ACHN (cell line): Measurements from ENCODE around the gene PDE4C.

Source experiments
- DNase-seq: peaks from one replicate; pipeline ENCODE4 v3.0.0-alpha.2; 2015
- in situ Hi-C: cut with HindIII; loops from 2 replicates; pipeline ENCODE4 v1.10.0; 2017; ENCODE audit warnings: low sequenced_read_pairs, low pct_ligation_motif_present, low pct_unique_long_range_greater_than_20kb

Gene PDE4C

GRCh38 chr19:18205200-18205892, 20.9 kb downstream of the PDE4C start:
- peak; percentile 62 for DNase-seq
- in situ Hi-C loops, result no loop called here

GRCh38 chr19:18204394-18205199, 21.6 kb downstream of the PDE4C start:
- no peak for DNase-seq
- in situ Hi-C loops, result no loop called here

DNA sequence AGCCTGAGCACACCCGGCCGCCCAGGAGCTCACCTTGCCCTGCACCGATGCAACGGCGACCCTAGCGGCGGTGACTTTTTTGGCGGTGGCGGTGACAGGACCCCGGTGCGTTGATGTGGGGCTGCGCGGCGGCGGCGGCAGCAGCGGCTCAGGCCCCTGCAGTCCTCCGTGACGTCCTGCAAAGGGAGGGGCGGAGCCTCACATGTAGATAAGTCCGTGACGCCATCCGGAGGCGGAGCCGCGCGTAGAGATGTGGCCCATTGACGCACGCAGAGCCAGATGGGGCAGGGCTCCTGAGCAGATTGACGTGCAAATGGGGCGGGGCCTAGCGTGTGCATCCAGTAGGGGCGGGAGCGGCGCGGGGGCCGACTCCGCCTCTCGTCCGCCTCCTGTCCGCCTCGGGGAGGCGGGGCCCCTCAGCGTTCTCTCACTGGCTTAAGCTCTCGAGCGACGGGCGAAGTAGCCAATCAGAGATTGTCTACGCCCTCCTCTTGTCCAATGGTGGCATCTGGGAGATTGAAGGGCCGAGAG, 22.3 kb downstream of the PDE4C start, which contains the start of gene RAB3A:
RAB3A (minus strand) TSS at position 180 of the 531 bp plus-strand sequence. CDS start 1,302 bp downstream, outside the sequence.
- in situ Hi-C loops, result no loop called here
- peak; percentile 99 for DNase-seq

GRCh38 chr19:18203408-18203862, 22.8 kb downstream of the PDE4C start:
- DNase-seq, result no peak
- in situ Hi-C loops, result no loop called here

DNA sequence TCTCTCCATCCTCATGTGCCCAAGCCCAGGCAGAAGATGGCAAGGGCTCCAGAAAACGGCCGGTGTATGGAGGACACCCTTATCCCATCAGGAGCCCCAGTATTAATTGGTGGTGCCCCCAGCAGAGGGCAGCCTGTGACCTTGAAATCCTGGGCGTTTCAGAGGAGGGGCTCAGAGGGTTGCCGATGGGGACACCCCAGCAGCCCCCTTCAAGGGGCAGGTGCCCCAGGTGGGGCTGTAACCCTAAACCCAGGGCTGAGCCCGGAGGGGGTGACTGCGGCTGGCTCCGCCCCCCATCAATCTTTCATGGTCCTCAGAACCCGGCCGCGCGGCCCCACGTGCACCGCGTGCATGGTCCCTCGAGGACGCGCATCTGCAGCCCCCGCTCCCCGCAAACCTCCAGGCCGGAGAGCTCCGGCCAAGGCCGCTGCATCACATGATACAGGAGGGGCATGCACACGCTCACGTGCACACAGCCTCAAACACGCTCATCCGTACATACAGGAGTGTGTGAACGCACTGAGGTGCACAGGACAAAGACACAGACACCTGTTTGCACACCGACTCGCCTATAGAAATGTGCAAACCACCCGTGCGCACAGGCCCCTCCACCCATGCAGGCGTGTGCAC, 23.3 kb downstream of the PDE4C start:
- no peak for DNase-seq
- in situ Hi-C loops, result no loop called here

DNA sequence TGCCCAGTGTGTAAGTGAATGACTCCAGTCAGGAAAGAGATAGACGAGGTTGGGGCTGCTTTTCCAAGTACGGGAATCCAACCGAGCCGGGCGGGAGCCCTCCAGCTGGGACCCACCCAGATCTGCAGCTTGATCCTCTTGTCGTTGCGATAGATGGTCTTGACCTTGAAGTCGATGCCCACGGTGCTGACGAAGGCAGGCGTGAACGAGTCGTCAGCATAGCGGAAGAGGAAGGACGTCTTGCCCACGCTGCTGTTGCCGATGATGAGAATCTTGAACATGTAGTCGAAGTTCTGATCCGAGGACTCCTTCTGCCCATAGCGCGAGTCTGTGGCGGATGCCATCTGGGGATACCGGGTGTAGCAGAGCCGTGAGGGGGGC, 23.9 kb downstream of the PDE4C start:
- in situ Hi-C loops, result no loop called here
- DNase-seq, result no peak

GRCh38 chr19:18198374-18198773, 27.9 kb downstream of the PDE4C start:
- in situ Hi-C loops, result no loop called here

GRCh38 chr19:18197941-18198340, 28.3 kb downstream of the PDE4C start:
- in situ Hi-C loops, result no loop called here

More at GRCh38 chr19:18198374-18198773, 27.9 kb downstream of the PDE4C start:
- DNase-seq, result no peak

DNA sequence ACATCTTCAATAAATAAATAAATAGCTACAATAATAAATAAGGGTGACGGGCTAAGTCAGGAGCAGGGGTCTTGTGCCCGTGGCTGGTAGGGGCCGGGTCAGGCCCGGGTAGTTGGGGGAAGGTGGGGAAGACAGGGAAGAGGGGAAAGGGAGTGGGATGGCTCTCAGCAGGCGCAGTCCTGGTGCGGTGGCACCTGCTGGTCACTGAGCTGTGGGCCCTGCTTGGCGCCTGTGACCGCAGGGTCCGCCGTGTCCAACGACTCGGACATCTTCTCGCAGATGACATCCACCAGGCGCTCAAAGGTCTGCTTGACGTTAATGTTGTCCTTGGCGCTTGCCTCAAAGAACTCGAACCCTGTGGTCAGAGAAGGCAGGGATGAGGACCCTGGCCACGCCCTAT, 28.9 kb downstream of the PDE4C start:
- in situ Hi-C loops, result no loop called here
- no peak for DNase-seq

More at GRCh38 chr19:18197941-18198340, 28.3 kb downstream of the PDE4C start:
- no peak for DNase-seq

DNA sequence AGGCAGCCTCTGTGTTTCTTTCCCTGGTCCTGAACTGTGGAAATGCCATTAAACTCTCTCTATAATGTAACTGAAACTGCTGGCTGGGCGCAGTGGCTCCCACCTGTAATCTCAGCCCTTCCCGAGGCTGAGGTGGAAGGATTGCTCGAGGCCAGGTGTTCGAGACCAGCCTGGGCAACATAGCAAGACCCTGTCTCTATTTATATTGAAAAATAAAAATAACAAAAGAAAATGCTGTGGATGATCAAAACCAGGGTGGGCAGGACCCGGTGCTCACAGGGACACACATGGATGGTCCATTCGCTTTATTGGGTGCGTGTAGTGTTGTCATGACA, 29.8 kb downstream of the PDE4C start:
- in situ Hi-C loops, result no loop called here
- DNase-seq, result no peak

DNA sequence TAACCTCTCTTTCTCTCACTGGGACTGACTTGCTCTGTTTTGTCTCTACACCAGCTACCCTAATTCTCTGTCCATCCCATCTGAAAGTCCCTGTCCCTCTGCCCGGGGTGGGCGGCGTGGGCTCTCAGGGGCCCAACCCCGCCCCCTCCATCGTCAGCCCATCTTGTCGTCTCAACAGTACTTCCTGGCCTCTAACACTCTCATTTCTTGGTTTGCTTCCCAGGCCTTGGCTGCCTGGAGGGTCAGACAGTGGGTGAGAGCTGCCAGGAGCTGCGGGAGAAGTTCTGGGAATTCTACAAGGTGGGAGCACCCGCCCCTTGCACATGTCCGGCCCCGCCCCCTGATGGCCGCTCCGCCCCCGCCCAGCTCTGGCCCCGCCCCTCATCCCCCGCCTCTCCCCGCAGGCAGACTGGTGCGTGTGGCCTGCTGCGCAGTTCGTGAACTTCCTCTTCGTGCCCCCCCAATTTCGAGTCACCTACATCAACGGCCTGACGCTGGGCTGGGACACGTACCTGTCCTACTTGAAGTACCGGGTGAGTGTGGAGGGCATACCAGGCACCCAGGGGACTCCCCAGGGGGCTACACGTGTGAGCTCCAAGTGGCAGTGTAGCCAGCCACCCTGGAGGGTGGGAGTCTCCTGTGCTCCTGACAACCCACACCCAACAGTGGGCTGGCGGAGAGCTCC, 31.5 kb downstream of the PDE4C start:
- in situ Hi-C loops, result no loop called here
- no peak for DNase-seq

- DNase-seq, result no peak
- in situ Hi-C loops, result no loop called here
Measured at GRCh38 chr19:18194181-18194530, 32.1 kb downstream of the PDE4C start.

GRCh38 chr19:18193388-18194180, 32.7 kb downstream of the PDE4C start:
- DNase-seq, result no peak
- in situ Hi-C loops, result no loop called here

- DNase-seq, result peak; percentile 99
- in situ Hi-C loops, result no loop called here
Measured at GRCh38 chr19:18192673-18193387, 33.4 kb downstream of the PDE4C start, which contains the start of gene MPV17L2. Gene MPV17L2 (plus strand): TSS chr19:18193218. CDS start chr19:18193282, 64 bp downstream.

DNA sequence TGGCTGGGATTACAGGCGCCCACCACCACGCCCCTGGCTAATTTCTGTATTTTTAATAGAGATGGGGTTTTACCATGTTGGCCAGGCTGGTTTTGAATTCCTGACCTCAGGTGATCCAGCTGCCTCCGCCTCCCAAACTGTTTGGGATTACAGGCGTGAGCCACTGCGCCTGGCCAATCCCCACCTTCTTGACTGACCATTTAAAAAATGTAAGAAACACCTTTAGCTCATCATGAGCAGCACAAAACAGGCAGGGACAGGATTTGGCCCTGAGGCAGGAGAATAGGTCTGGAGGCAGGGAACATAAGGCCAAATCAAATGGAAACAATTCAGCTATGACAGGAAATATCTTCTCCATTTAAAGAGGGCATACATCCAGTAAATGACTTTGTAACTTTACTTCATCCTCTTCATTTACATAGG, 34.6 kb downstream of the PDE4C start:
- in situ Hi-C loops, result no loop called here
- no peak for DNase-seq

GRCh38 chr19:18190278-18190677, 36.0 kb downstream of the PDE4C start:
- in situ Hi-C loops, result no loop called here
- no peak for DNase-seq

GRCh38 chr19:18185538-18185937, 40.7 kb downstream of the PDE4C start:
- in situ Hi-C loops, result no loop called here

More at GRCh38 chr19:18185538-18185937, 40.7 kb downstream of the PDE4C start:
- no peak for DNase-seq
